ENCODE data around the gene LRRC40.
"Not testable (repeated sequence)": the region's sequence is repeated elsewhere in the genome, so short reads cannot be mapped to it uniquely, and the experiment has no call there.

LRRC40 gene

DNA sequence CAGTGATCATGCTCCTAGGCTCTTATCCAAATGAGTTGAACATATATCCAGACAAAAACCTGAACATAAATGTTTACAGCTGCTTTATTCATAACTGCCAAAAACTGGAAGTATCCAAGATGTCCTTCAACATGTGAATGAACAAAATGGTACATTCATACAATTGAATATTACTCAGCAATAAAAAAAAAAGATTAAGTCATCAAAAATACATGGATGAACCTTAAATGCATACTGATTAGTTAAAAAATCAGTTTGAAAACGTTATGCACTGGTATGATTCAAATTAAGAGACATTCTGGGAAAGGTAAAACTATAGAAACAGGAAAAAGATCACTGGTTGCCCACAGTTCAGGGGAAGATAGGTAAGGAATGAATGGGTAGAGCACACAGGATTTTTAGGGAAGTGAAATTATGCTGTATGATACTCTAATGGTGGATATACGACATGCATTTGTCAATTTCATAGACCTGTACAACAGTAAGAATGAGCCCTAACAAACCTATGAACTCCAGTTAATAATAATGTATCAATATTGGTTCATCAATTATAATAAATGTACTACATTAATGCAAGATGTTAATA lies 3.1 kb downstream of the LRRC40 start:
- DNase-seq (ENCODE audit: low read depth in 2 of 2): no peak

DNA sequence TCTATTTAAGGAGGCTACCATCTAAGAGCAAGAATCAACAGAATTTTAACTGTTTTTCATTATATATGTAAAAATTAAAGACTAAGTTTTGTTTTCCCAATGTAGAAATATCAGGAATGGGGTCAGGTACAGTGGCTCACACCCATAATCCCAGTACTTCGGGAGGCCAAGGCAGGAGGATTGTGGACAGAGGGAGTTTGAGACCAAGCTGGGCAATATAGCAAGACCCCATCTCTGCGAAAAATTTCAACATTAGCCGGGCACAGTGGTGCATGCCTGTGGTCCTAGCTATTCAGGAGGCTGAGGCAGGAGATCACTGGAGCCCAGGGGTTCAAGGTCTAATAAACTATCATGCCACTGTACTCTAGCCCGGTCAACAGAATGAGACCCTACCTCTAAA lies 5.3 kb downstream of the LRRC40 start:
- DNase-seq (ENCODE audit: low read depth in 2 of 2): no peak

DNA sequence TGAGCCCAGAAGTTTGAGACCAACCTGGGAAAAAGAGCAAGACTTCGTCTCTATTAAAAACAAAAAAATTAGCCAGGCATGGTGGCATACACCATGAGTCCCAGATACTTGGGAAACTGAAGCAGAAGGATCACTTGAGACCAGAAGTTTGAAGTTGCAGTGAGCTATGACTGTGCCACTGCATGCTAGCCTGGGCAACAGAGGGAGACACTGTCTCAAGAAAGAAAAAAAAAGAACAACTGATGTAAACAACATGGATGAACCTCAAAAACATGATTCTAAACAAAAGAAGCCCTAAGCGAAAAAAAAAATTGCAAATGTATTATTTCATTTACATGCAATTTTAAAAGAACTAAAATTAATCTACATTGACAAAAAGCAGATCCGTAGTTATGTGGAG lies 9.0 kb downstream of the LRRC40 start:
- DNase-seq (ENCODE audit: low read depth in 2 of 2): no peak

DNA sequence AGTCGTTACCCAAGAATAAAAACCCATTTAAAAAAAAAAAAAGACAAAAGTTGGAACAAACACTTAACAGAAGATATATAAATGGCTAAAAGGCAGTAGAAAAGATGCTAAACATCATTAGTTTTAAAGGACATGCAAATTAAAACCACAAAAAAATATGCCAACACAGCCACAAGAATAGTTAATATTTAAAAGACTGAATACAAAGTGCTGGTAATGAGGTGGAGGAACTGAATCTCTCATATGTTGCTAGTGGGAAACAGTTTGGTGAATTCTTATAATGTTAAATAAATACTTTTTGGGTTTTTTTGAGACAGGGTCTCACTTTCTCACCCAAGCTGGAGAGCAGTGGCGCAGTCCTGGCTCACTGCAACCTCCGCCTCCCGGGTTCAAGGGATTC lies 10.0 kb downstream of the LRRC40 start:
- no peak for DNase-seq (ENCODE audit: low read depth in 2 of 2)

DNA sequence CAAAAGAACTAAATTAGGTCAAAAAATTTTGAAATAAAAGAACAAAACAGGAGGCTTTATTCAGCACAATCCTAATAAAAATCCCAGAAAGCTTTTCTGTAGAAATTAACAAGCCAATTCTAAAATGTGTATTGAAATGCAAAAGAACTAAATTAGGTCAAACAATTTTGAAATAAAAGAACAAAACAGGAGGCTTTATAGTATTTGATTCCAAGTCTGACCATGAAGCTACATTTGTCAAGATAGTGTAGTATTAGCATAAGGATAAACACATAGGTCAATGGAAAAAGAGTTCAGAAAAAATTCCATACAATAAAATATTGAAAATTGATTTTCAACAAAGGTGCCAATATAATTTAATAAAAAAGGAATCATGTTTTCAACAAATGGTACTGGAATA lies 10.8 kb downstream of the LRRC40 start:
- DNase-seq (ENCODE audit: low read depth in 2 of 2): no peak

DNA sequence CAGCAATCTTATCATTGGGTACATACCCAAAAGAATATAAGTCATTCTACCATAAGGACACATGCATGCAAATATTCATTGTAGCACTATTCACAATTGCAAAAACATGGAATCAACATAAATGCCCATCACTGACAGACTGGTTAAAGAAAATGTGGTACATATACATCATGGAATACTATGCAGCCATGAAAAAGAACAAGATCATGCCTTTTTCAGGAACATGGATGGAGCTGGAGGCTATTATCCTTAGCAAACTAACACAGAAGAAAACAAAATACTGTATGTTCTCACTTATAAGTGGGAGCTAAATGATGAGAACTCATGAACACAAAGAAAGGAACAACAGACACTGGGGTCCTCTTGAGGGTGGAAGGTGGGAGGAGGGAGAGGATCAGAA lies 12.9 kb downstream of the LRRC40 start:
- DNase-seq (ENCODE audit: low read depth in 2 of 2): not testable (repeated sequence)

DNA sequence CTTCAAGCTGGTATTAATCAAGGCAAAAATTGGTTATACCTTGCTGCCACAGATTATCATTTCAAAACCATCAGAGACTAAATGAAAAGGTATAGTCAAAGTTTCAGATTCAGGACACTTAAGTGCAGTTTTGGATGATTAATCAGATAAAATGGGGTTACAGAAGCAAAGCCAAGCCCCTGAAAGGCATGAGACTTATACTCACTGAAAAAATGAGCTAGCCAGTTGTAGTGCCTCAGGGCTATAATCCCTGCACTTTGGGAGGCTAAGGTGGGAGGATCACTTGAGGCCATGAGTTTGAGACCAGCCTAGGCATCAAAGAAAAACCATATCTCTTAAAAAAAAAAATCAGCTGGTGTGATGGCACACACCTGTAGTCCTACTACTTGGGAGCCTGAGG lies 15.2 kb downstream of the LRRC40 start:
- DNase-seq (ENCODE audit: low read depth in 2 of 2): no peak

DNA sequence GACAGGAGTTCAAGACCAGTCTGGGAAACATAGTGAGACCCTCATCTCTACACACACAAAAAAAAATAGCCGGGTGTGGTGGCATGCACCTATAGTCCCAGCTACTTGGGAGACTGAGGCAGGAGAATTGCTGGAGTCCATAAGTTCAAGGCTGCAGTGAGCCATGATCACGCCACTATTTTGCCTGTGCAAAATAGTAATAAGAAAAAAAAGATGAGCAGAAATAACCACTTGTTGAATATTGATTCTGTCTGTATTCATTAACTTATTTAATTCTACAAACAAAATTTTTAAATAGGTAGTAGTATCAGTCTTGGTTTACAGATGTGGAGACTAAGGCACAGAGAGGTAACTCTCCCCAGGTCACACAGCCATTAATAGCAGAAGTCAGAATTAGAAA lies 16.9 kb downstream of the LRRC40 start:
- no peak for DNase-seq (ENCODE audit: low read depth in 2 of 2)

DNA sequence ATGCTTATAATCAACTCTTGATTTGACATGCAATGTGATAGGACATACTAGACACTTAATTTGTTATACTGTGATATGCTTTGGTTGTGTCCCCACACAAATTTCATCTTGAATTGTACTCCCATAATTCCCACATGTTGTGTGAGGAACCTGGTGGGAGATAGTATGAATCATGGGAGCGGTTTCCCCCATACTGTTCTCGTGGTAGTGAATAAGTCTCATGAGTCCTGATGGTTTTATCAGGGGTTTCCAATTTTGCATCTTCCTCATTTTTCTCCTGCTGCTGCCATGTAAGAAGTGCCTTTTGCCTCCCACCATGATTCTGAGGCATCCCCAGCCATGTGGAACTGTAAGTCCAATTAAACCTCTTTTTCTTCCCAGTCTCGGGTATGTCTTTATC lies 20.2 kb downstream of the LRRC40 start:
- DNase-seq (ENCODE audit: low read depth in 2 of 2): not testable (repeated sequence)

DNA sequence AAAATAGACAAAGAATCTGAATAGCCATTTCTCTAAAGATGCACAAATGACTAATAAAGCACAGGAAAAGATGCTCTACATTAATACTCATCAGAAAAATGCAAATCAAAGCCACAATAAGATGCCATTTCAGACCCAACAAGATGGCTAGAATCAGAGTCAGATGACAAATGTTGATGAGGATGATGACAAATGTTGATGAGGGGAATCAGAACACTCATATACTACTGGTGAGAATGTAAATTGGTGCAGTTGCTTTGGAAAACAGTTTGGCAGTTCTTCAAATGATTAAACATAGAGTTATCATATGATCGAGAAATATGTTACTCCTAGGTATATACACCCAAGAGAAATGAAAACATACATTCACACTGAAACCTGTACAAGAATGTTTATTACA lies 33.9 kb downstream of the LRRC40 start:
- DNase-seq (ENCODE audit: low read depth in 2 of 2): no peak

DNA sequence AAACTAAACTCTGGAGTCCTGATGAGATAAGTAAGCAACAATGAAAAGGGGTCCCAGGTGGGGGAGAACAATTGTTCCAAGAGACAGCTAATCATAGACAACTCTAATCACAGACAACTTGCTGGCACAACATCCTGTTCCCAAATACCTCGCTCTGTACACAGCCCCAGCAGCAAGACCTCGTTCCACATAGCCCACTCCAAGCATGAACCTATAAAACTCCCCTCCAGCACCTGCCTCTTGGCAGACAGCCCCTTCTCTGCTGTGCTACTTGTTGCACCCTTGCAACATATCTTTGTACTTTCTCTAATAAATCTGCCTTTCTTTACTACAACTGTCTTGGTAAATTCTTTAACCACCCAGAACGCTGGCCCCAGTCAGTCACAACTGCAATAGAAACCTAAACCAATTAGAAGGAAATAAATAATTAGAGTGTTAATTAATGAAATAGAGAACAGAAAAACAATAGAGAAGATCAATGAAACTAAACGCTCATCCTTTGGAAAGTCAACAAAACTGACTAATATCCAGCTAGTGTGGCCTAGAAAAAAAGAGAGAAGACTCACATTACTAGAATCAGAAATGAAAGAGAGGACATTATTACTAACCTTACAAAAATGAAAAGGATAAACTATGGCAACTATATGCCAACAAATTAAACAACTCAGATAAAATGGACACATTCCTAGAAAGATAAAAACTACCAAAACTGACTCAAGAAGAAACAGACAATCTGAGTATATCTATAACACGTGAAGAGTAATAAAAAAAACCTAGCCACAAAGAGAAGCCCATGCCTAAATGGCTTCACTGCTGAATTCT lies 36.1 kb downstream of the LRRC40 start:
- no peak for DNase-seq (ENCODE audit: low read depth in 2 of 2)

DNA sequence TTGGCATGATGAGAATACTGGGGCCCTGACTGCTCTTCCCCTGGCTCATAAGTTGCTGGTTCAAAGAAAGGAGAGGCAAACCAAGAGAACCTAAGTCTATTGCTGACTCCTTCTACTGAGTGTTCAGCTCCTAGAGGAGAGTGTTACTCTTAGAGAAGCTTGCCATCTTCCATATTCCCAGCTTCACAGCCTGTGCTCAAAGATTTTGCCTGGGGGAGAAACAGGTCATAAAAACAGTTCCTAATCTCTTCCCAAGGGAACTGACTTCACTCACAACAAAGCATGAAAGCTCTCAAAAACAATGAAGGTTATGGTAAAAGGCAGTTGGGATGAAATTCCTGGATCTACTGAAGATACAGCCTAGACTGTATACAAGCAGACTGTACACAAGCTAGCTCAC lies 37.1 kb downstream of the LRRC40 start:
- DNase-seq (ENCODE audit: low read depth in 2 of 2): no peak

DNA sequence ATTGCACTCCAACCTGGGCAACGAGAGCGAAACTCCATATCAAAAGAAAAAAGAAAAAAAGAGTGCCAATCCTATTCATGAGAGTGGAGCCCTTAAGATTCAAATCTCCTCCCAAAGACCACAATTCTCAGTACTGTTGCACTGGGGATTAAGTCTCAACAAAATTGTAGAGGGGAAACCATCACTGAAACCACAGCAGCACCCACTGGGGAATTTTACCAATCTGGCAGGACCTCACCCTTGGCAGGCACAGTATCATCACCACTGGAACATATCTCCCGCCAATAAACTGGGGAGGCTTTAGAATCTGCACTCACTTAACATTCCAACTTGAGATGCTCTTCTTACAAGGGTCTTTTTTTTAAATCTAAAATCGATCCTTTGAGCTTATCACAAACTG lies 41.0 kb downstream of the LRRC40 start:
- DNase-seq (ENCODE audit: low read depth in 2 of 2): no peak

DNA sequence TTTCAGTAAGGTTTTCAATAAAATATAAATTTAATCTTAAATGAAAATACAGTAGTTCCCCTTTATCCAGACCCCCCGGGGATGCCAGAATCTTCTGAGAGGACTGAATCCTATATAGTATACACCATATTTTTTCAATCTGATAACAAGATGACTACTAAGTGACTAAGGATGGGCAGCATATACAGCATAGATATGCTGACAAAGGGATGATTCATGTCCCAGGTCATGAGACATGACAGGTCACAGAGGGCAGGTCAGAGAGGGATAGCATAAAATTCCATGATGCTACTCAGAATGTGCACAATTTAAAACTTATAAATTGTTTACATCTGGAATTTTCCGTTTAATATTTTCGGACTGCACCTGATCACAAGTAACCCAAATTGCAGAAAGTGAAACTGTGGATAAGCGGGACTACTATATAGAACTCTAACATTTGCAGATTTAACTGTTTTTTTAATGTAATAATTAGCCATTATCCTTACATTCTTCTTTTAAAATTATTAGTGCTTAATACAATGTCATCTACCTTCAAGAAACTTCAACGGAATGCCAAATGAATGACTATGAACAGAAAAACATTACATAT lies 48.8 kb downstream of the LRRC40 start:
- no peak for DNase-seq (ENCODE audit: low read depth in 2 of 2)

DNA sequence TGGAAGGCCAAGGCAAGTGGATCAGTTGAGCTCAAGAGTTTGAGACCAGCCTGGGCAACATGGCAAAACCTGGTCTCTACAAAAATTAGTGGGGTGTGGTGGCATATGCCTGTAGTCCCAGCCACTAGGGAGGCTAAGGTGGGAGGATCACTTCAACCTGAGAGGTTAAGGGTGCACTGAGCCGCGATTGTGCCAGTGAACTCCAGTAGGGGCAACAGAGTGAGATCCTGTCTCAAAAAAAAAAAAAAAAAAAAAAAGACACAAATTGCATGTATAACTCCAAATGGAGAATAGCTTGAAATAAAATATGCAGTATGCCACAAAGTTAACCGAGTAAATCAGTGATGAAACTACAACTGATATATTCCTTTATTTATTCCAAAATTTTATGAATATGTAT lies 51.6 kb downstream of the LRRC40 start:
- no peak for DNase-seq (ENCODE audit: low read depth in 2 of 2)

DNA sequence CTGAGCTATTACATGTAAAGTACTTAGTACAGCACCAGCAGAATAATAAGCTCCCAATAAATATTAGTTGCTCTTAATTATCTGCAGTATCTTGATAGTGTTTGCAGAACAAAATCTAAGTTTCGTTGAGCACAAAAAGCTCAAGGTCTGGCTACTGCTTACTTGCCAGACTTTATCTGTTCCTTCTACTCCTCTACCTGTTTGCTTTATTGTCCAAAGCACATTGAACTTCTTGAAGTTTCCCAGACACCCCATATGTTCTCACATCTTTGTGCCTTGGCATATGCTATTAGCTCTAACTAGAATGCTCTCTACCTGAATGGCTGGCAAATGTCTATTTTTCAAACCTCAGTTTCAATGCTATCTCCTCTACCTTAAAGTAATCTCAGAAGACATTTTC lies 54.9 kb downstream of the LRRC40 start:
- DNase-seq (ENCODE audit: low read depth in 2 of 2): no peak

DNA sequence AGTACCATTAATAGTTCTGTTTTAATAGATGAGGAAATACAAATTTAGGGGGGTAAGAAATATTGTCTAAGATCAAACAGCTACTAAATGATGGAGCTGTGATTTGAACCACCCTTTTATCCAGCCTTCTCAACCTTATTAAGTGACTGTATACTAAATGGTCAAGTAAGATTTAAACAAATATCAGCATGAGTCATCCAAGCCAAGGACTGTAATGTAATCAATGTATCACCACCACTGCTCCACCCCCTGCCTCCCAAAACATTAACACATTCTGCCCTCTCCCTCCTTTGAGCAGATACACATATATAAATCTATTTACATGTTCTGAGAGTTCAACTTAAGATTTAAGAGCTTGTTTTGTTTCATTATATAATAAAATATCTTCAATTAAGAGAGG lies 58.9 kb downstream of the LRRC40 start:
- DNase-seq (ENCODE audit: low read depth in 2 of 2): no peak

DNA sequence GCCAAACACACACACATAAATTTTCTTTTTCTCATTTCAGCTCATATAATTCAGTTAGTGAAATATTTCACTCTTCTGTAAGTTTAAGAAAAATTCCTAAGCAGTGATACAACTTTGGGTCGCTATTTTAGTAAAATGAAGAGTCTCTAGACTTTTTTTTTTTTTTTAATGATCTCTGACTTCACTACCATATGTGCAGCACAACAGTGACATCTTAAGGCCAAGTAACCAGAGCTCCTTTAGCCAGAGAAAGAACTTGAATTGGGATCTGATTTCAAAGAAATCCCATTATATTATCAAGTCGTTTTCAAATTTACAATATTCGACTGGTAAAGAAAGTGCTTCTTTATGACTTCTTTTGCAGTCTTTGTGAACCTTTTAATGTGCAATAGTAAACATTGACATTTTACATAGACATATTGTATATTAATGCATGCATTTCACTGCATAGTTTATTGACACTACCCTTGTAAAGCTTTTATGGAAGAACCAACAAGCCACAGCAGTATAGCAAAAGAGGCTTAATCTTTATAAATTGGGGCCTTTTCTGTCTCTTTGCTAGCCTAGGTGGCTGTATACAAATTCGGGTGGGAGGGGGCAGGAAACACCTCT lies 62.2 kb downstream of the LRRC40 start:
- no peak for DNase-seq (ENCODE audit: low read depth in 2 of 2)

DNA sequence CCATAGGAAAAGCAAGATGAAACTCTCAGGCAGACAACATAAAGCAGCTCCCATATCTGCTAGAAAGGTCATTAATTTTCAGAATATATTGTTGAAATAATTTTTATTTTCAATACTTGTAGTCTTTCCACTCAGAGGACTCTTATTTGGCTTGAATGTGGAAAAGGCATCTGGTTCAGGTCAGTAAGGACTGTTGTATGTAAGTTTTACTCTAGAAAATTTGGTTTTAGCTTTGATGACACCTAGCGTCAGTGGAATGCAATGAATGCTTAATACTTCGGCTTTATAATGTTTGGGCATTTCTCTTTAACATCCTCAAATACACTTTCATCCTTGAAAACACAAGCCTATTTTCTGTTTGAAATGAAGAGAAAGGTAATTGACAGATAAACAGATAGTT lies 63.3 kb downstream of the LRRC40 start:
- DNase-seq (ENCODE audit: low read depth in 2 of 2): no peak

DNA sequence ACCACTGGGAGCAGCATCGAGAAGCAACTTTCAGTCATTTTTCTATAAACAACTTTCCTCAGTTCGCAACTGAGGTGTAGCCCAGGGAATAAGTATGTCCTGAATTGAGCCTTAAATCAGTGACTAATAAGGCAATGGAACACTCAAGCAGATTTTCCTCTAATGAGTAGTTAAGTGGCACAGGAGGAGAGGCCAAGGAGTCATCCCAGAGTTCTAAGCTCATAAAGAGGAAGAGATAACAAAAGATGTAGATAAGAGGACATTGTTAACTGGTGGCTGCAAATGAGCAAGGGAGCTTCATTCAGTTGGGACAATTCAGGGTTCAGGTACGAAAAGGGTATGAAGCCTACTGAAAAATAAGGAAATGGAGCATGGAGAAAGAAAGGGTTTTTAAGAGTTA lies 64.5 kb downstream of the LRRC40 start:
- DNase-seq (ENCODE audit: low read depth in 2 of 2): no peak

DNA sequence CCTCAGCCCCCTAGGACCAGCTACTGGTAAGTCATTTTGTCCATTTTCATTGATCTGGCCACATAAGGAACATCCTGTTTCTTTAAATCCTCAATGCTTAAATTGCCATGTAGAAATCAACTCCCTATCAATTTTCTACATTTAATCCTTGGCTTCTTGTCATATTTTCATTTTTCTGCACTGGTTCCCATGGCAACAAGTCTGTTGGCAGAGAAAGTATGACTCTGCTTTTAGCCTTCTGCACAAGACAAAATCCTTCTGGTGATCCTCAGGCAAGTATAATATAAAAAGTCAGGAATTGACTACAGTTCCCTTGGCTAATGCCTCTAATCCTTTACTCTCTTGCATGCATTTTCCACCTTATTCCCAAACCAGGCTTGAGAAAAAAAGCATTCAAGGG lies 65.0 kb downstream of the LRRC40 start:
- DNase-seq (ENCODE audit: low read depth in 2 of 2): no peak

DNA sequence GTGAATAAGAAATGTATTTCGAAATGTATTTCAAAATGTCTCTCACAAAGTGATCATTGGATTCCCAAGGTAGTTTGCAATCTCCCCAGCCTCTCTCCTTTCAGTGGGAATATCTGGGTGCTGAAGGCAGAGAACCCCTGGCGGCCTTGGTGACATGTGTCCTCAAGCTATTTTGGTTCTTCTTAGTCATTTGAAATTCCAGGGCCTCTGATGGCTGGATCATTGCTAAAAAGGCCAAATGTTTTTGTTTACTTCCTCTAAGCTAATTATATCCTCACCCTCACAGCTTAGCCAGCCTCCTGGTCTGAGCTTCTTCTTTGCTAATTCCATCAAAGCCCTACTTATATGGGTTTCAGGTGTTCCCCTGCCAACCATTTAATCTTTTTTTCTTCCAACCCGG lies 71.2 kb downstream of the LRRC40 start:
- no peak for DNase-seq (ENCODE audit: low read depth in 2 of 2)

DNA sequence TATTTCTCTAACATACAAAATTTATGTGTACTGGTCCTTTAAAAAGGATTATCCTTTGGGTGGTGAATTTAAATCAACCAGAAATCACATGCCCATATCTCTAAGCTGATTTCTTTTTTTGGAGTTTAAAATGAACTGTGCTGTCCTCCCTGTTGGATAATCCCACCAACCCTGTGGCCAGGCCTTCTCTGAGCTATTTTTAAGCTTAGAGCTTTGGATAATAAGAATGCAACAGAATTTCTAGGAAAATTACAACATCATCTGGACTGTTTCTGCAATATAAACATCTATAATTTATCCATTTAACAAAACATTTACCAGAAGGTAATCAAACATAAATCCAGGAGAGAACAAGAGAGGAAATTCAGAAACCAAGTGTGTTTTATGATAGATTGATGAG lies 88.3 kb downstream of the LRRC40 start:
- no peak for DNase-seq (ENCODE audit: low read depth in 2 of 2)
